GM10248 (cell line): ENCODE measurements around the gene NDOR1.
A peak's percentile ranks its signal among the peaks of the same experiment; 100 is the strongest.

Source experiments
- CTCF ChIA-PET: fragments of 300-600 bp; sonication (Branson Sonifier 250); formaldehyde crosslinking; extraction: SDS; loops from one replicate; lab custom pipeline; 2021; ENCODE audit warnings: antibody characterized with exemption; lab: Yijun Ruan, JAX
- POLR2A ChIA-PET: fragments of 350-650 bp; sonication (Branson Sonifier 250); formaldehyde crosslinking; extraction: SDS; loops from one replicate; lab custom pipeline; 2020; ENCODE audit warnings: antibody characterized with exemption; lab: Yijun Ruan, JAX
- DNase-seq: peaks from one replicate; pipeline ENCODE4 v3.0.0; 2012; ENCODE audit errors: extremely low spot score
- CTCF ChIP-seq: IDR thresholded peaks from 2 replicates; pipeline ENCODE4 v1.5.1; 2012; ENCODE audit warnings: mild to moderate bottlenecking, low read depth; ENCODE audit errors: extremely low read depth, missing control alignments, control extremely low read depth

The NDOR1 gene

GRCh38 chr9:137171149-137171900 lies 34.2 kb upstream of the NDOR1 start:
- no peak for TF ChIP-seq CTCF
- DNase-seq, result no peak
- CTCF ChIA-PET, result interaction anchor here (1.2 to 1.8 kb wide), 5 partner anchors 17 to 142 kb away, joined by 3 to 7 read pairs (median 5); partner anchors contain the start of genes ANAPC2, MAN1B1 and SSNA1
- POLR2A ChIA-PET, result interaction anchor here (0.9 to 1.8 kb wide), 3 partner anchors 13 to 69 kb away, joined by 3 to 5 read pairs (median 3); partner anchors contain the start of gene TUBB4B

GRCh38 chr9:137172901-137173795 lies 32.4 kb upstream of the NDOR1 start:
- ChIA-PET POLR2A (no interaction called here), CTCF (interaction anchor here (1.3 to 2.7 kb wide), 2 partner anchors 15 to 22 kb away, joined by 4 to 19 read pairs; partner anchors contain the start of genes ANAPC2 and SSNA1)
- DNase-seq, result no peak
- TF ChIP-seq CTCF, result no peak

DNA sequence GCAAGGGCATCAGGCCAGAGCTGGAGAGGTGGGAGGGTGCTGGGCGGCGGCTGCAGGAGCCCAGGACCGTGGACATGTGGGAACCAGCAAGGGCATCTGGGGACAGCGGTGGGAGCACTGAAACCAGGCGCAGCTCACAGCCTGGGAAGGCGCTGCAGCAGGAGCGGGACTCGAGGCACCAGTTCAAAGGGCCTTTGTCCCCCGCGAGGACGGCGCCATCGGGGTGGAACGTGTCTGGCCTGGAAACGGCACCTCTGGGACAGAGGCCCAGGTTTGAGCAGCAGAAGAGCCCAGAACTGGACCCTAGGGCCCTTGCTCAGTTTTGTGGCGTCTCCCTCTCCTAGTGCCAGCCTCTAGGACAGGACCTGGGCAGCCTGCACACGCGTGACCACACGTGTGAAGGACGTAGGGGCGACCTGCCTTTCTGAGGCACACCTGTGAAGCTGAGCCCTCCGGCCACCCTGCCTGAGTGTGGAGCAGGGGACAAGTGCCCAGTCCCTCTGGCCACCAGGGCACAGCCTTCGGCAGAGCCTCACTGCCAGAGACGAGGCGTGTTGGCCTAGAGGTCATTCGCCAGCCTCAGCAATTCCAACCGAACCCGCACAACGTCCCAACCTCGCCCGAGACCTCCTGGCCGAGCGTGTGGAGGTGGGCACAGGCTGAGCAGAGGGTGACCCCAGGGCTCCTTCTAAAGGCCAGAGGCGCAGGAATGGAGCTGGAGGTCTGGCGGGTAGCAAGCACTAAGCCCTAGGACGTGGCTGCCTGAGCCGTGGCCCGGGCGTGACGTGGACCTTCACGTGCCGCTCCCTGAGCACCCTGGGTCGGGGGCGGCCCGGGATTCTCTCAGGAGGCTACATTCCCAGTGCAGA lies 31.5 kb upstream of the NDOR1 start:
- CTCF ChIA-PET, result interaction anchor here (1.0 to 2.7 kb wide), 4 partner anchors 7 to 63 kb away, joined by 3 to 19 read pairs (median 4); partner anchors contain the start of genes ANAPC2 and SSNA1
- no peak for TF ChIP-seq CTCF
- POLR2A ChIA-PET, result no interaction called here

DNA sequence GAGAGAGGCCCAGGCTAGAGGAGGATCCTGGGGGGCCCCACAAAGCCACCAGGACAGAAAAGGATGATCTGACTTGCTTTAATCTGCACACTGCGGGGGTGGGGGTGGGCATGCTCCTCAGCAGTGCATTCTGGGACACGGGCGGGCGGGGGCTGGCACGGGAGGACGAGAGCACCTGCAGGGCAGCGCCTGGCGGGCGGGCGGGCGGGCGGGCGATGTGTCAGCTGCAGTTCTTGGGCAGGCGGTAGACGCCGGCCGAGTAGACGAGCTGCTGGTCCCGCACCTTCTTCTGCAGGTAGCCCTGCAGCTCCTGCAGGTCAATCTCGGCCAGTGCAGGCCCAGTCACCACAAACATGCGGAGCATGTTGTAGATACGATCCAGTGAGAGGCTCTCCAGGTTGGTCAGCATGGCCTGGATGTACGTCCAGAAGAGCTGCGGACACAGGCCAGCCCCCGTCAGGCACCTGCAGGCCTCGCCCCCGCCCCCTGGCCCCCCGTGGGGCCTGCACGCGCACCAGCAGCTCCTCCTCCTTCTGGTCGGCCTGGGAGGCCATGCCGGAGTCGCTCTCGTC lies 30.7 kb upstream of the NDOR1 start:
- TF ChIP-seq CTCF, result no peak
- no peak for DNase-seq
- ChIA-PET CTCF (interaction anchor here (1.0 to 2.7 kb wide), 6 partner anchors 8 to 62 kb away, joined by 3 to 19 read pairs (median 4); partner anchors contain the start of genes ANAPC2, RNF224 and SSNA1), POLR2A (no interaction called here)

More for the DNA sequence above, 31.5 kb upstream of the NDOR1 start:
- no peak for DNase-seq

- ChIA-PET CTCF (interaction anchor here (1.0 to 2.7 kb wide), 7 partner anchors 8 to 61 kb away, joined by 3 to 19 read pairs (median 4); partner anchors contain the start of genes ANAPC2, RNF224 and SSNA1), POLR2A (no interaction called here)
- TF ChIP-seq CTCF, result peak; percentile 42
- no peak for DNase-seq
Measured at GRCh38 chr9:137175345-137175961, 30.0 kb upstream of the NDOR1 start.
